Aorta (tissue), 5 donors: ENCODE measurements around the gene THADA. TPM values are rescaled to one million over a fixed set of nuclear protein-coding genes. Genes with fewer than 3 reads are reported as not detected.

Experiments
- ATAC-seq: fragments of 200-7000 bp; cut with Tn5 transposase; one replicate; pipeline ENCODE4 v1.9.1; 2022; ENCODE audit warnings: moderate library complexity; ENCODE audit not compliant: low FRiP score
- DNase-seq, 2 donors: peaks; one replicate each; pipeline ENCODE4 v3.0.0-alpha.2; 2020
- H3K27ac ChIP-seq, 2 donors: one replicate each; pipeline ENCODE4 v1.5.1; 2013; ENCODE audit warnings: low read length in 2 of 2, mild to moderate bottlenecking in 2 of 2, moderate library complexity in 2 of 2, control low read depth in 1 of 2, inconsistent platforms in 1 of 2, low read depth in 1 of 2
- H3K27me3 ChIP-seq, 2 donors: one replicate each; pipeline ENCODE4 v1.6.1; 2013; ENCODE audit warnings: control low read depth in 1 of 2, low read length in 1 of 2, mild to moderate bottlenecking in 1 of 2, moderate library complexity in 1 of 2; ENCODE audit not compliant: insufficient read depth in 2 of 2, control insufficient read depth in 1 of 2
- H3K36me3 ChIP-seq, 2 donors: one replicate each; pipeline ENCODE4 v1.6.1; 2013; ENCODE audit warnings: control low read depth in 1 of 2, low read length in 1 of 2, mild to moderate bottlenecking in 1 of 2; ENCODE audit not compliant: insufficient read depth in 2 of 2, control insufficient read depth in 1 of 2
- H3K4me1 ChIP-seq, 2 donors: one replicate each; pipeline ENCODE4 v1.6.1; 2013; ENCODE audit warnings: low read length in 2 of 2, control low read depth in 1 of 2, mild to moderate bottlenecking in 1 of 2, moderate library complexity in 1 of 2; ENCODE audit not compliant: insufficient read depth in 2 of 2, control insufficient read depth in 1 of 2
- H3K4me3 ChIP-seq, 2 donors: one replicate each; pipeline ENCODE4 v1.5.1; 2013; ENCODE audit warnings: low read length in 2 of 2, control low read depth in 1 of 2, mild to moderate bottlenecking in 1 of 2
- H3K9me3 ChIP-seq: one replicate; pipeline ENCODE4 v1.6.1; 2013; ENCODE audit warnings: mild to moderate bottlenecking, low read length; ENCODE audit not compliant: control insufficient read depth
- WGBS, 2 donors: extraction: QIAGEN DNeasy Blood & Tissue Kit; methylation state at CpG; one replicate each; pipeline ENCODE4 v1.1.7; 2013; 5-methylcytosine and 5-hydroxymethylcytosine counted together
- intact Hi-C, 2 donors: fragments of 100-400 bp; cut with DNase I; formaldehyde crosslinking; loops; one replicate each; pipeline versions ENCODE4 v1.14.2 to v1.15.0; 2022
- polyA plus RNA-seq, 2 donors: library from polyadenylated mRNA; stranded (reverse); fragments of 200-250 nt; gene quantifications; one replicate each; pipeline ENCODE4 v1.2.3, GENCODE V29; 2013
- total RNA-seq, 2 donors: library from RNA; stranded (reverse); fragmentation: NEBNext Ultra II Directional; extraction: Animal tissue kit (Norgen Biotek cat#: 25700); gene quantifications; one replicate each; pipeline ENCODE4 v1.2.1, GENCODE V29; 2021
- donor health status: healthy with polysubstance abuse.
- donor health status: Bipolar disorder and iron deficiency.
- donor health status: DM: no; HTN: no; CAD: no.
- donor health status: DM: no; HTN: no; CAD: no.
- donor health status: DM: yes; HTN: yes; CAD: no.

Gene THADA
- total and polyA plus RNA-seq, 4 donors = 12.4 to 38.5 (median 25.0) TPM

GRCh38 chr2:43576981-43577892 lies 18.6 kb downstream of the THADA start:
- no peak overlapping the region for H3K4me3 ChIP-seq
- DNase-seq = peak in 1 of 2 donors; percentile 51
- intact Hi-C loops = loop anchor here (10.0 kb wide), 2 partner anchors 742 to 752 kb away; no protein-coding TSS in a partner anchor
- no peaks in the 10 kb centered on the region for H3K27me3 ChIP-seq
- ATAC-seq = no peak
- WGBS, 2 donors = 29 to 32% methylated on average over 8 of the region's 8 CpGs
- H3K9me3 ChIP-seq = no peaks in the 10 kb centered on the region
- H3K27ac ChIP-seq = peak overlapping the region in 1 of 2 donors; percentile 67
- H3K36me3 ChIP-seq = peaks cover 3 to 10% of the 10 kb centered on the region in 2 donors
- no peaks in the 10 kb centered on the region for H3K4me1 ChIP-seq

DNA sequence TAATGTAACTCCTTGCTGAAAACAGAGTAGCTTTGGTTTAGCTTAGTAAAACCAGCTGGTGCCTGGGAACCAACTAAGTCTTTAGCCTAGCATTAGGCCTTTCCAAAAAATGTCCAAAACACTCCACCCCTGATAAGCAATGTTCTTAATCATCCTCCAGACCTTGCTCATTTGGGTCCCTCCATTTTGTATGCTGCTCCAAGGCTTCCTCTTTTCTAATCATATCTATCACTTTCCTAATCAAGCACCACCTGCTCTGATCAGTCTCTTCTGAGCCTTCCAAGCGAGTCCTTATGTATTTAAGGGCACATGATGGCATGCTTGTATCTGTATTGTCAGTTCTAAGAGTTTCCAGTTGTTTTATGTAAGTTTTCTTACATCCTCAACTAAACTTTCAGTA lies 23.6 kb downstream of the THADA start:
- no peaks in the 10 kb centered on the region for H3K4me1 ChIP-seq
- H3K36me3 ChIP-seq = peaks cover 10 to 11% of the 10 kb centered on the region in 2 donors
- intact Hi-C loops = loop anchor here (10.0 kb wide), 2 partner anchors 737 to 747 kb away; no protein-coding TSS in a partner anchor

DNA sequence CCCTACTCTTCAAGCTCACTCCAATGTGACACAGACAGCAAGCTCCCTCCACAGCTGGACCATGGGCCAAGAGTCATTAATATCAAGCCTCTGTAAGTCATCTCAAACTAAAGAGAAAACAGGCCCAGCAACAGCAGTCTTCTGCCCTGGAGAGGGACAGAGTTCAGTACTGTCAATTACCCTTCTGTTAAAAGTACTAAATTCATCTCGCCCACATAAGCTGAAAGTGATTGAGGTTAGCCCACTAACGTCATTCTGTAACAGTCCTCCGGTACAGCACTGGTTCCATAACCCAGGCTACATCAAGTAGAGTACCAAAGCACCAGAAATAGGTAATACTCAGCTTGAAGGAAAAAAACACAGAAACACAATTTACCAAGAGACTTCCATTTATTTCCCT lies 25.9 kb downstream of the THADA start:
- DNase-seq (no peak), ATAC-seq (no peak)
- Histone ChIP-seq H3K27ac (no peak overlapping the region), H3K9me3 (no peaks in the 10 kb centered on the region), H3K36me3 (peaks cover 7 to 10% of the 10 kb centered on the region in 2 donors), H3K4me1 (no peaks in the 10 kb centered on the region), H3K4me3 (no peak overlapping the region), H3K27me3 (no peaks in the 10 kb centered on the region)
- intact Hi-C loops = loop anchor here (10.0 kb wide), 2 partner anchors 735 to 745 kb away; no protein-coding TSS in a partner anchor
- 83 to 89% methylated on average over 3 of the region's 3 CpGs for WGBS, 2 donors

More for the DNA sequence above, 23.6 kb downstream of the THADA start:
- H3K9me3 ChIP-seq = no peaks in the 10 kb centered on the region
- H3K27me3 ChIP-seq = no peaks in the 10 kb centered on the region
- DNase-seq (no peak), ATAC-seq (no peak)
- WGBS, 2 donors = 91 to 95% methylated on average over 1 of the region's 1 CpG
- H3K27ac ChIP-seq = no peak overlapping the region
- H3K4me3 ChIP-seq = no peak overlapping the region

GRCh38 chr2:43568228-43568627 lies 27.6 kb downstream of the THADA start:
- ATAC-seq (no peak), DNase-seq (no peak)
- WGBS, 2 donors = 92 to 100% methylated on average over 1 of the region's 1 CpG
- intact Hi-C loops = no loop called here
- Histone ChIP-seq H3K36me3 (peaks cover 9 to 10% of the 10 kb centered on the region in 2 donors), H3K27me3 (no peaks in the 10 kb centered on the region), H3K27ac (no peak overlapping the region), H3K9me3 (no peaks in the 10 kb centered on the region), H3K4me1 (no peaks in the 10 kb centered on the region), H3K4me3 (no peak overlapping the region)

GRCh38 chr2:43566461-43566729 lies 29.4 kb downstream of the THADA start:
- Histone ChIP-seq H3K4me1 (no peaks in the 10 kb centered on the region), H3K9me3 (no peaks in the 10 kb centered on the region), H3K36me3 (peaks cover 4% of the 10 kb centered on the region in 2 donors), H3K4me3 (no peak overlapping the region), H3K27me3 (no peaks in the 10 kb centered on the region), H3K27ac (no peak overlapping the region)
- ATAC-seq (no peak), DNase-seq (no peak)
- intact Hi-C loops = no loop called here

DNA sequence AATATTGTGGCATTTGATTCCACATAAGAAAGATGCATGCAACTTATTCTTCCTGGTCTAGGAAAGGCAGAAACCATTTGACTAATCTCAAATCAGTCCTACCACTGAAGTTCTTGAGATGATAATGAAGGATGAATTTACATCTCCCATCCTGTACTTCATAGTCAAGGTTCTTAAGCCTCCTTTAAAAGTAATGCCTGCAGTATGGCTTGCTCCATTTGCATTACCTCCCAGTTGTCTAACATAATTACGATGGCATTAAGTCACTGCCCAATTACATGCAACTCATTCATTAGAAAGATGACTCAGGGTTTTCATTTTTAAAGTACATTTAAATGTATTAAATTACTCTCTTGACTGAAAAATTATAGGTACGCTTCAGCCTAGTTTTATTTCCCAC lies 32.2 kb downstream of the THADA start:
- Histone ChIP-seq H3K9me3 (no peaks in the 10 kb centered on the region), H3K4me1 (no peaks in the 10 kb centered on the region), H3K27me3 (no peaks in the 10 kb centered on the region), H3K4me3 (no peak overlapping the region), H3K36me3 (peaks cover 0 to 6% of the 10 kb centered on the region in 2 donors), H3K27ac (no peak overlapping the region)
- DNase-seq (no peak), ATAC-seq (no peak)
- intact Hi-C loops = no loop called here
- 94 to 95% methylated on average over 2 of the region's 2 CpGs for WGBS, 2 donors

- DNase-seq = no peak
- WGBS, 2 donors = 31 to 58% methylated on average over 2 of the region's 2 CpGs
- Histone ChIP-seq H3K36me3 (peaks cover 2 to 8% of the 10 kb centered on the region in 2 donors), H3K27ac (no peak overlapping the region), H3K27me3 (no peaks in the 10 kb centered on the region), H3K4me1 (no peaks in the 10 kb centered on the region), H3K9me3 (no peaks in the 10 kb centered on the region), H3K4me3 (no peak overlapping the region)
- ATAC-seq = no peak
- intact Hi-C loops = no loop called here
Measured at GRCh38 chr2:43560231-43560547, 35.6 kb downstream of the THADA start.

DNA sequence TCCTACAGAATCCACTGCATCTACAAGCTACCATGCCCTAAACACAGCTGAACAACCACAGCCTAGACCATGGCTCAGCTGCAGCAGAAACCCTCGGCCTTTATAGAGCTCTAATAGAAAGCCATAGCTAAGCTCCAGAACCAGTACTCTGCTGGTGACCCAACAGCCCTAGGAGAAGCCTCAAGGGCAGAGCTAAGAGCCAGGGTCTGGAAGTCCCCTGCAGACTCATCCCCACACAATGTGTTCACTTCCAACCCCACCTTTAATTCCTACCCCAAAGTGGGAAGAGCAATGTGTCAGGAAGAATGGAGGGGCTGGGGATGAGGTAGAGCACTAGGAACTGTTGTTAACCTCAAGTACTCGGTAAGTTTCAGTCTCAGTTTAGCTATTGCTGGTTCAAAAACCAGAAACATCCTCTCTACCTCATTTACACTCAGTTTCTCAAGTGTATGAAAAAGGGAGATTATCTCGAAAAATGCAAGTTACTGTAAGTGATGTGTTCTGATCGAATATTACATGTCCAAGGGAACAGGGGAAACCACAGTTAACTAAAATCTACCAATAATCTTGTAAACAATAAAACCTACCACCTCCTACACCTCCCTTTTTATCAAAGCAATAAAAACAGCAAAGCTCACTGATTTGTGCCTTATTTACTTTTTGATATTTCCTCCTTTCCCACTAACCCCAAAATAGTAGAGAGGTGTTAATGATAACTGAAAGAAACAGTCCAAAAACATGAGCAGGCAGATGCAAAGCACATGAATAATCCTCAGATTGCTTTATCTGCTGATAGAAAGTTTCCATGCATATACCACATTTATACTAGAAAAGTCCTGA lies 36.2 kb downstream of the THADA start:
- no peaks in the 10 kb centered on the region for H3K27me3 ChIP-seq
- no peaks in the 10 kb centered on the region for H3K9me3 ChIP-seq
- 90 to 94% methylated on average over 4 of the region's 4 CpGs for WGBS, 2 donors
- intact Hi-C loops = no loop called here
- DNase-seq = no peak
- H3K36me3 ChIP-seq = peaks cover 5 to 8% of the 10 kb centered on the region in 2 donors
- no peak for ATAC-seq
- no peak overlapping the region for H3K4me3 ChIP-seq
- no peaks in the 10 kb centered on the region for H3K4me1 ChIP-seq
- no peak overlapping the region for H3K27ac ChIP-seq
